GM12875 (cell line): ENCODE measurements around the gene LOC101059915.
"Not testable (repeated sequence)": the region's sequence is repeated elsewhere in the genome, so short reads cannot be mapped to it uniquely, and the experiment has no call there.

Source experiments
- H3K4me3 ChIP-seq: one replicate; pipeline ENCODE4 v1.5.1; 2011; ENCODE audit warnings: low read depth, low read length, control low read depth
- TF ChIP-seq, protein P1 (sequence below): IDR thresholded peaks from 2 replicates; pipeline ENCODE4 v1.5.1; 2011; ENCODE audit warnings: low read depth, mild to moderate bottlenecking, control low read depth, inconsistent platforms, low read length, moderate library complexity, borderline replicate concordance; ENCODE audit not compliant: insufficient read depth

Gene LOC101059915

DNA sequence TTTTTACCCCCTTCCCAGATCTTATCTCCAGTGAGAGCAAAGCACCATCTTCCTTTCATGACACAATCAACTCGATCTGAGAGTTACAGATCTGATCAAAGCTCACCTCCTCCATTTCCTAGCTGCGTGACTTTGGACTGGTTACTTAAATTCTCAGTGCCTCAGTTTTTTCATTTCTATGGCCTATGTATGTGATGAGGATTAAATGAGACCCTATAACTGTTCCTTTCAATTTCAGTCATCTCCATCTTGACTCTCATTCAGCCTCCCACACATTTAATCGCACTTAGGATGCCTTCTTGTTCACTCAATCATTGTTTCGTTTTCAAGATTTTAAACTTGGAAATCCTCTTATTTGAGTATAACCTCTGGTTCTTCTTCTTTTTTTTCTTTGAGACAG lies 28.9 kb upstream of the LOC101059915 start:
- no peak overlapping the region for H3K4me3 ChIP-seq
- TF ChIP-seq, protein P1, sequence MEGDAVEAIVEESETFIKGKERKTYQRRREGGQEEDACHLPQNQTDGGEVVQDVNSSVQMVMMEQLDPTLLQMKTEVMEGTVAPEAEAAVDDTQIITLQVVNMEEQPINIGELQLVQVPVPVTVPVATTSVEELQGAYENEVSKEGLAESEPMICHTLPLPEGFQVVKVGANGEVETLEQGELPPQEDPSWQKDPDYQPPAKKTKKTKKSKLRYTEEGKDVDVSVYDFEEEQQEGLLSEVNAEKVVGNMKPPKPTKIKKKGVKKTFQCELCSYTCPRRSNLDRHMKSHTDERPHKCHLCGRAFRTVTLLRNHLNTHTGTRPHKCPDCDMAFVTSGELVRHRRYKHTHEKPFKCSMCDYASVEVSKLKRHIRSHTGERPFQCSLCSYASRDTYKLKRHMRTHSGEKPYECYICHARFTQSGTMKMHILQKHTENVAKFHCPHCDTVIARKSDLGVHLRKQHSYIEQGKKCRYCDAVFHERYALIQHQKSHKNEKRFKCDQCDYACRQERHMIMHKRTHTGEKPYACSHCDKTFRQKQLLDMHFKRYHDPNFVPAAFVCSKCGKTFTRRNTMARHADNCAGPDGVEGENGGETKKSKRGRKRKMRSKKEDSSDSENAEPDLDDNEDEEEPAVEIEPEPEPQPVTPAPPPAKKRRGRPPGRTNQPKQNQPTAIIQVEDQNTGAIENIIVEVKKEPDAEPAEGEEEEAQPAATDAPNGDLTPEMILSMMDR: no peak

DNA sequence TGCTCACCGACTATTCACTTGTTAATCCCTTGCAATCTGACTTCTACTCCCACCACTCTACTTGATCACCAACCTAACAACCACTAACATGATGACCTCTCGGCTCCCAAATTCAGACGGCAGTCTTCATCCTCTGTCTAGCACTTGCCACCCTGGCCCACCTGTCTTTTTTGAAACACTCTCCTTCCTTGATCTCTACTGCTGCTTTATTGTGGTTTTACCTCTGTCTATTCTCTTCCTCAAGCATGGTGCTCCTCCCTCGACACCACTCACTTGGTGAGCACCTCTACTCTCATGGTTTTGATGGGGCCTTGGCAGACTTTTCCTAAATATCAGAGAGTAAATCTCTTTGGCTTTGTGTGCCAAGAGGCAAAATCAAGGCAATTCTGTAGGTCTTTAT lies 27.3 kb upstream of the LOC101059915 start:
- TF ChIP-seq, protein P1: no peak
- no peak overlapping the region for H3K4me3 ChIP-seq

DNA sequence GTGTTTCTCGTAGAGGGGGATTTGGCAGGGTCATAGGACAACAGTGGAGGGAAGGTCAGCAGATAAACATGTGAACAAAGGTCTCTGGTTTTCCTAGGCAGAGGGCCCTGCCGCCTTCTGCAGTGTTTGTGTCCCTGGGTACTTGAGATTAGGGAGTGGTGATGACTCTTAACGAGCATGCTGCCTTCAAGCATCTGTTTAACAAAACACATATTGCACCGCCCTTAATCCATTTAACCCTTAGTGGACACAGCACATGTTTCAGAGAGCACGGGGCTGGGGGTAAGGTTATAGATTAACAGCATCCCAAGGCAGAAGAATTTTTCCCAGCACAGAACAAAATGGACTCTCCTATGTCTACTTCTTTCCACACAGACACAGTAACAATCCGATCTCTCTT lies 22.9 kb upstream of the LOC101059915 start:
- not testable (repeated sequence) for H3K4me3 ChIP-seq

DNA sequence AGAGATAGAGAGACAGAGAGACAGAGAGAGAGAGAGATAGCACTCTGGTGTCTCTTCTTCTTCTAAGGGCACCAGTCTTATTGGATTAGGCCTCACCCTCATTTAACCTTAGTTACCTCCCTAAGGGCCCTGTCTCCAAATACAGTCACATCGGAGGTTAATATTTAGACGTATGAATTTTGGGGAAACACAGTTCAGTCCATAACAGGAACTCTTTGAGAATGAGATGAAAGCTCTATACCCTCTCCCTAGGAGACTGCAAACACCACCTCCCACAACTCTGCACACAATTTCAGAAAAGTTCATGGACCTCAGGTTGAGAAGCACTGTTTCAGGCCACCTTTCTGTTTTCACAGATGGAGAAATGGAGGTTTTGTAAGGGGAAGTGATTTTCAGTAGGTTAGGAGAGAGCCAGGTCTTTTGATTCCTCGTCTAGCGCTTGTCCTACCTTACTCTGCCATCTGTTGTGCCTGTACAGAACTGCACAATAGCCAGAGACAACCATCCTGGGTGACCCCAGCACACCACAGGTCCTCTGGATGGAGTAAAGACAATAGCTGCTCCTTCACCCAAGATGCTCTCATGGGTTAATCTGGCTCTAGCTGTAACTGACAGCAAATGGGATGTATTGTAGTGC lies 16.9 kb upstream of the LOC101059915 start:
- no peak overlapping the region for H3K4me3 ChIP-seq
- TF ChIP-seq, protein P1: peak; percentile 39; the same call in 1 of the 2 replicates

DNA sequence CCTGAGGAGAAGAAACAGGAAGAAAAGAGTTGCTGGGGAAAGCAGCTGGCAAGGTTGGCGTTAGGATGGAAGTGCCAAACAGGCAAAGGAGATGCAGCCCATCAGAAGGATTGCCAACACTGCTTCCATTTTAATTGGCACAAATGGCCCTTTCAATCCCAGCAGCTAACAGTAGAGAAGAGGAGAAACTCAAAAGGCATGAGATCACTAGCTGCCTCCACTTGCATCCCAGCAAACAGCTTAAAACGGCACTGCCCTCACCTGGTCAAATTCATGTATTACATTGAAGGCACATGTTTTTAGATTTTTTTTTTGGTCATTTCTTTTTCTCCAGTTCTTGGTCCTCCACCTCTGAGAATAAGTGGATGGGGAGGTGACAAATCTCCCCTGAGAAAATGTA lies 14.9 kb upstream of the LOC101059915 start:
- TF ChIP-seq, protein P1: peak; percentile 46; the same call in 1 of the 2 replicates
- no peak overlapping the region for H3K4me3 ChIP-seq

DNA sequence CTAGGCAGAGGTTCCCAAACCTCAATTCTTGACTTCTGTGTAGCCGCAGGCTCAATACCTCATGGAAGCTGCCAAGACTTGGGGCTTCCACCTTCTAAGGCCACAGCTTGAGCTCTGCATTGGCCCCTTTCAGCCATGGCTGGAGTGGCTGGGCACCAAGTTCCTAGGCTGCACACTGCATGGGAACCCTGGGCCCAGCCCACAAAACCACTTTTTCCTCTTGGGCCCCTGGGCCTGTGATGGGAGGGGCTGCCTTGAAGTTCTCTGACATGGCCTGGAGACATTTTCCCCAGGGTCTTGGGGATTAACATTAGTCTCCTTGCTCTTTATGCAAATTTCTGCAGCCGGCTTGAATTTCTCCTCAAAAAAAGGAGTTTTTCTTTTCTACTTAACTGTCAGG lies 14.0 kb upstream of the LOC101059915 start:
- TF ChIP-seq, protein P1: no peak
- no peak overlapping the region for H3K4me3 ChIP-seq

DNA sequence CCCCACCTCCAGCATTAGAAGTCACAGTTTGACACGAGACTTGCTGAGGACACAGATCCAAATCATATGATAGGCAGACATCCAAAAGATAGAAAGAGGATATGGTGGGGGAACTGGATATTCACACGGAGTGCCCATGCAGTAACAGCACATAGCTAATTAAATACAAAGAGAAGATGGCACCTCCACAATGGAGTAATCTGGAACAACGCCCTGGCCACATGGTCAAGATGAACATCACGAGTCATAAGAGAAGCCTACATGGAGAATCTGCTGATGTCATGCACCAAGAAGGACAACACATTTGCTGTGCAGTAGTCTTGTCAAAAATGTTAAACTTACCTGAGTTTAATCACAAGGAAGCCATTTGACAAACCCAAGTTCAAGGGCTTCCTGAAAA lies 10.1 kb upstream of the LOC101059915 start:
- TF ChIP-seq, protein P1: no peak
- no peak overlapping the region for H3K4me3 ChIP-seq
